A172 (cell line): ENCODE measurements around the gene FGFR3. TPM values are rescaled to one million over a fixed set of nuclear protein-coding genes. Genes with fewer than 3 reads are reported as not detected.
A peak's percentile ranks its signal among the peaks of the same experiment; 100 is the strongest.

ENCODE experiments used
- DNase-seq: peaks from one replicate; pipeline ENCODE4 v3.0.0-alpha.2; 2015; ENCODE audit warnings: low spot score
- total RNA-seq: library from RNA; depleted of rRNA; stranded (reverse); fragments of >200 nt; shearing (Covaris generic); gene quantifications from 2 replicates; pipeline ENCODE4 v1.2.3, GENCODE V29; 2014; rRNA removed

The FGFR3 gene
- 12.4 and 19.8 TPM in 2 replicates for total RNA-seq

GRCh38 chr4:1792832-1793495, at the start of gene FGFR3:
FGFR3 (plus strand) TSS chr4:1793293; CDS start chr4:1793935, 642 bp downstream.
- no peak for DNase-seq

GRCh38 chr4:1743551-1743950, 49.5 kb upstream of the FGFR3 start:
- no peak for DNase-seq

- no peak for DNase-seq
Measured at GRCh38 chr4:1743975-1744374, 49.1 kb upstream of the FGFR3 start.

GRCh38 chr4:1744552-1744951, 48.5 kb upstream of the FGFR3 start:
- DNase-seq = no peak

- no peak for DNase-seq
Measured at GRCh38 chr4:1745165-1745564, 47.9 kb upstream of the FGFR3 start.

- DNase-seq = no peak
Measured at GRCh38 chr4:1745697-1746096, 47.4 kb upstream of the FGFR3 start.

- DNase-seq = no peak
Measured at GRCh38 chr4:1746265-1746691, 46.8 kb upstream of the FGFR3 start.

- no peak for DNase-seq
Measured at GRCh38 chr4:1746919-1747602, 46.0 kb upstream of the FGFR3 start.

- no peak for DNase-seq
Measured at GRCh38 chr4:1747603-1747967, 45.5 kb upstream of the FGFR3 start.

- DNase-seq = peak; percentile 52
Measured at GRCh38 chr4:1748465-1748995, 44.6 kb upstream of the FGFR3 start.

GRCh38 chr4:1749370-1749769, 43.7 kb upstream of the FGFR3 start:
- DNase-seq = no peak

GRCh38 chr4:1749826-1750225, 43.3 kb upstream of the FGFR3 start:
- no peak for DNase-seq

- no peak for DNase-seq
Measured at GRCh38 chr4:1750381-1751154, 42.5 kb upstream of the FGFR3 start.

GRCh38 chr4:1751155-1751918, 41.8 kb upstream of the FGFR3 start:
- no peak for DNase-seq

GRCh38 chr4:1751919-1752283, 41.2 kb upstream of the FGFR3 start:
- DNase-seq = no peak

GRCh38 chr4:1752284-1753041, 40.6 kb upstream of the FGFR3 start:
- DNase-seq = no peak

- DNase-seq = no peak
Measured at GRCh38 chr4:1753294-1753696, 39.8 kb upstream of the FGFR3 start.

- no peak for DNase-seq
Measured at GRCh38 chr4:1753697-1754311, 39.3 kb upstream of the FGFR3 start.

- no peak for DNase-seq
Measured at GRCh38 chr4:1754336-1754735, 38.8 kb upstream of the FGFR3 start.

GRCh38 chr4:1755297-1755696, 37.8 kb upstream of the FGFR3 start:
- no peak for DNase-seq

GRCh38 chr4:1756079-1756478, 37.0 kb upstream of the FGFR3 start:
- no peak for DNase-seq
